HCT116 (cell line): ENCODE data around the gene FAM13A.

Source experiments
- CTCF ChIP-seq, 3 experiments: fragments of 200-600 bp in 1 of 3; sonication (generic) in 1 of 3; IDR thresholded peaks in 2 of 3; conservative IDR thresholded peaks in 1 of 3; 2 replicates each; pipeline ENCODE4 v1.5.1; 2012 to 2017; ENCODE audit warnings: low read depth in 2 of 3, low read length in 2 of 3, antibody characterized with exemption in 1 of 3, borderline replicate concordance in 1 of 3, control low read depth in 1 of 3, mild to moderate bottlenecking in 1 of 3, mixed read lengths in 1 of 3, mixed run types in 1 of 3, moderate library complexity in 1 of 3; ENCODE audit not compliant: insufficient read depth in 1 of 3
- EZH2 ChIP-seq: fragments of 200-600 bp; sonication (generic); IDR thresholded peaks from 2 replicates; pipeline ENCODE4 v1.6.1; 2017; ENCODE audit warnings: antibody characterized with exemption, mixed run types
- EZH2phosphoT487 ChIP-seq: fragments of 200-600 bp; IDR thresholded peaks from 2 replicates; pipeline ENCODE4 v1.6.1; 2018; ENCODE audit warnings: antibody characterized with exemption, borderline replicate concordance
- FOSL1 ChIP-seq: IDR thresholded peaks from 2 replicates; pipeline ENCODE4 v1.6.1; 2012; ENCODE audit warnings: low read depth
- POLR2AphosphoS5 ChIP-seq: IDR thresholded peaks from 2 replicates; pipeline ENCODE4 v1.6.1; 2011; ENCODE audit warnings: mild to moderate bottlenecking, low read depth, low read length, moderate library complexity
- ZBTB33 ChIP-seq: IDR thresholded peaks from 2 replicates; pipeline ENCODE4 v1.6.1; 2011; ENCODE audit warnings: mild to moderate bottlenecking, low read length, moderate library complexity; ENCODE audit not compliant: insufficient replicate concordance; ENCODE audit errors: extremely low read depth
- ZNF274 ChIP-seq: fragments of 200-500 bp; sonication (Bioruptor generic); IDR thresholded peaks from 2 replicates; pipeline ENCODE4 v1.6.1; 2014; ENCODE audit warnings: mild to moderate bottlenecking, low read depth, low read length, inconsistent platforms

- no peak for TF ChIP-seq ZNF274
- TF ChIP-seq ZBTB33: no peak
- no peak for TF ChIP-seq CTCF (IDR thresholded peaks at IDR 0.05 in 2 of 3, conservative IDR thresholded peaks at IDR 0.05 in 1 of 3; ENCODE audit: borderline replicate concordance in 1 of 3, insufficient read depth in 1 of 3, low read depth in 2 of 3, low read length in 2 of 3)
- TF ChIP-seq POLR2AphosphoS5: no peak
- TF ChIP-seq EZH2phosphoT487: no peak
- no peak for TF ChIP-seq FOSL1
- no peak for TF ChIP-seq EZH2
These were observed 351.0 kb downstream of the FAM13A start for GRCh38 chr4:88705805-88706492.
